BJ (cell line): ENCODE data around the gene TPPP3. TPM values are rescaled to one million over a fixed set of nuclear protein-coding genes. Genes with fewer than 3 reads are reported as not detected.
A peak's percentile ranks its signal among the peaks of the same experiment; 100 is the strongest.

Experiments
- CTCF ChIA-PET: fragments of 350-600 bp; formaldehyde crosslinking; extraction: SDS; loops from one replicate; lab custom pipeline; 2021; ENCODE audit warnings: antibody characterized with exemption, inconsistent platforms; lab: Yijun Ruan, JAX
- POLR2A ChIA-PET: fragments of 300-600 bp; sonication (Branson Sonifier 250); formaldehyde crosslinking; extraction: SDS; loops from one replicate; lab custom pipeline; 2021; ENCODE audit warnings: antibody characterized with exemption; lab: Charles Lee
- DNase-seq: peaks from one replicate; pipeline ENCODE4 v3.0.0-alpha.2; 2011; ENCODE audit warnings: low read depth
- H3K27me3 ChIP-seq: 2 replicates; pipeline ENCODE4 v1.6.0; 2011; ENCODE audit warnings: low read length; ENCODE audit not compliant: control insufficient read depth, insufficient read depth
- H3K36me3 ChIP-seq: 2 replicates; pipeline ENCODE4 v1.5.1; 2011; ENCODE audit warnings: low read length; ENCODE audit not compliant: control insufficient read depth, insufficient read depth
- H3K4me3 ChIP-seq: 2 replicates; pipeline ENCODE4 v1.5.1; 2011; ENCODE audit warnings: low read depth, mild to moderate bottlenecking, control low read depth, low read length
- CTCF ChIP-seq: IDR thresholded peaks from 2 replicates; pipeline ENCODE4 v1.5.1; 2011; ENCODE audit warnings: low read depth, mild to moderate bottlenecking, control low read depth, inconsistent platforms, low read length, moderate library complexity; ENCODE audit not compliant: insufficient read depth
- polyA plus RNA-seq: library from polyadenylated mRNA; depleted of rRNA; stranded (reverse); fragments of >200 nt; gene quantifications from 2 replicates; pipeline ENCODE4 v1.2.3, GENCODE V29; 2011

The TPPP3 gene
- polyA plus RNA-seq, 1 experiment, result 0.64 TPM

- peak; percentile 78 for DNase-seq
- no peak overlapping the region for H3K4me3 ChIP-seq
- no peaks in the 10 kb centered on the region for H3K36me3 ChIP-seq
- ChIA-PET CTCF (interaction anchor here (0.6 to 4.2 kb wide), 8 partner anchors 9 to 115 kb away, joined by 3 to 20 read pairs (median 4); partner anchors contain the start of gene ZDHHC1), POLR2A (no interaction called here)
- no peak for TF ChIP-seq CTCF
- H3K27me3 ChIP-seq, result no peaks in the 10 kb centered on the region
These were observed 13.0 kb upstream of the TPPP3 start for GRCh38 chr16:67406111-67406971.

GRCh38 chr16:67405336-67405735, 12.0 kb upstream of the TPPP3 start:
- no peak for TF ChIP-seq CTCF
- Histone ChIP-seq H3K36me3 (no peaks in the 10 kb centered on the region), H3K27me3 (no peaks in the 10 kb centered on the region), H3K4me3 (no peak overlapping the region)
- POLR2A ChIA-PET, result no interaction called here
- no peak for DNase-seq
- CTCF ChIA-PET, result interaction anchor here (1.5 to 4.2 kb wide), 5 partner anchors 11 to 75 kb away, joined by 3 to 20 read pairs (median 3); partner anchors contain the start of genes ATP6V0D1 and ZDHHC1

- Histone ChIP-seq H3K36me3 (no peaks in the 10 kb centered on the region), H3K4me3 (no peak overlapping the region), H3K27me3 (no peaks in the 10 kb centered on the region)
- TF ChIP-seq CTCF, result no peak
- POLR2A ChIA-PET, result no interaction called here
- no peak for DNase-seq
- CTCF ChIA-PET, result interaction anchor here (1.5 to 4.2 kb wide), 3 partner anchors 11 to 76 kb away, joined by 3 to 15 read pairs (median 3); partner anchors contain the start of gene ATP6V0D1
These were observed 11.5 kb upstream of the TPPP3 start for GRCh38 chr16:67404740-67405226.

GRCh38 chr16:67403976-67404555, 10.8 kb upstream of the TPPP3 start:
- no peak for TF ChIP-seq CTCF
- ChIA-PET POLR2A (no interaction called here), CTCF (interaction anchor here (1.2 to 1.5 kb wide), 2 partner anchors 24 to 76 kb away, joined by 3 read pairs; partner anchors contain the start of gene ATP6V0D1)

GRCh38 chr16:67400901-67401300, 7.6 kb upstream of the TPPP3 start:
- no peak for DNase-seq
- CTCF ChIA-PET, result interaction anchor here (0.8 to 1.2 kb wide), 2 partner anchors 18 to 26 kb away, joined by 3 to 5 read pairs; no protein-coding TSS in a partner anchor
- no peak overlapping the region for H3K4me3 ChIP-seq
- POLR2A ChIA-PET, result no interaction called here
- no peak for TF ChIP-seq CTCF
- H3K27me3 ChIP-seq, result no peaks in the 10 kb centered on the region
- H3K36me3 ChIP-seq, result no peaks in the 10 kb centered on the region

More at GRCh38 chr16:67403976-67404555, 10.8 kb upstream of the TPPP3 start:
- H3K27me3 ChIP-seq, result no peaks in the 10 kb centered on the region
- no peak for DNase-seq
- no peaks in the 10 kb centered on the region for H3K36me3 ChIP-seq
- H3K4me3 ChIP-seq, result no peak overlapping the region
